ENCODE measurements around the gene ACKR2.

GRCh38 chr3:42836150-42837123 is 27.2 kb downstream of the ACKR2 start:
- TF ChIP-seq CTCF (IDR thresholded peaks at IDR 0.05) (no peak), POLR2A (IDR thresholded peaks at IDR 0.05) (no peak)

Measured in testis (tissue), 2 donors.